Gastrocnemius medialis (tissue), 4 donors: Measurements from ENCODE around the gene MEOX2. TPM values are rescaled to one million over a fixed set of nuclear protein-coding genes. Genes with fewer than 3 reads are reported as not detected.

ENCODE experiments used
- ATAC-seq, 2 donors: fragments of 150-250 bp; one replicate each; pipeline ENCODE4 v1.9.1; 2016
- DNase-seq, 2 donors: peaks; one replicate each; pipeline ENCODE4 v3.0.0-alpha.2; 2019
- H3K27ac ChIP-seq, 4 donors: fragments of 200-600 bp; sonication (generic); 1 replicate in 1 of 4; 2 replicates in 3 of 4; pipeline ENCODE4 v1.5.1; 2016 to 2018; ENCODE audit warnings: mild to moderate bottlenecking in 2 of 4, moderate library complexity in 1 of 4
- H3K27me3 ChIP-seq, 3 donors: fragments of 200-600 bp; sonication (generic) in 2 of 3; 1 replicate in 1 of 3; 2 replicates in 2 of 3; pipeline versions ENCODE4 v1.5.1 to v1.6.0; 2016 to 2019; ENCODE audit warnings: mild to moderate bottlenecking in 1 of 3, moderate library complexity in 1 of 3
- H3K36me3 ChIP-seq, 2 donors: fragments of 200-600 bp; sonication (generic) in 1 of 2; one replicate each; pipeline ENCODE4 v1.5.1; 2017 to 2018
- H3K4me1 ChIP-seq, 2 donors: fragments of 200-600 bp; sonication (generic) in 1 of 2; one replicate each; pipeline ENCODE4 v1.5.1; 2016 to 2017; ENCODE audit warnings: mild to moderate bottlenecking in 2 of 2
- H3K4me3 ChIP-seq, 4 donors: fragments of 200-600 bp; sonication (generic) in 3 of 4; 1 replicate in 1 of 4; 2 replicates in 3 of 4; pipeline ENCODE4 v1.5.1; 2016 to 2019; ENCODE audit warnings: mild to moderate bottlenecking in 2 of 4
- H3K9me3 ChIP-seq, 3 donors: fragments of 200-600 bp; sonication (generic) in 2 of 3; 1 replicate in 1 of 3; 2 replicates in 2 of 3; pipeline ENCODE4 v1.5.1; 2016 to 2019
- POLR2A ChIP-seq, 2 donors: fragments of 450-650 bp; IDR thresholded peaks; one replicate each; pipeline ENCODE4 v1.6.1; 2017; ENCODE audit warnings: antibody characterized with exemption in 2 of 2, mild to moderate bottlenecking in 2 of 2, moderate library complexity in 2 of 2
- in situ Hi-C, 4 donors: fragments of 200-750 bp; cut with MboI; loops; one replicate each; pipeline versions ENCODE4 v1.15.0 to v1.8.0; 2017; ENCODE audit warnings: low sequenced_read_pairs in 4 of 4
- intact Hi-C: fragments of 100-400 bp; cut with DNase I; formaldehyde crosslinking; loops from one replicate; pipeline ENCODE4 v1.15.1; 2023; ENCODE audit warnings: low total_unique reads
- total RNA-seq, 4 donors: library from RNA; depleted of rRNA; stranded (reverse); fragments of >200 nt; gene quantifications; one replicate each; pipeline versions ENCODE4 v1.1.0 to v1.2.3, GENCODE V29; 2016
- TF ChIP-seq, protein P1 (sequence below), 5 experiments: fragments of 450-650 bp in 3 of 5; fragments of 200-600 bp in 2 of 5; sonication (generic) in 2 of 5; IDR thresholded peaks in 4 of 5; conservative IDR thresholded peaks in 1 of 5; 1 replicate in 4 of 5; 2 replicates in 1 of 5; pipeline ENCODE4 v1.5.1; 2016 to 2019; ENCODE audit warnings: antibody characterized with exemption in 5 of 5, mild to moderate bottlenecking in 3 of 5, moderate library complexity in 3 of 5

MEOX2 gene
- total RNA-seq, 4 donors from 2014 or later: 4.3 to 16.2 (median 7.3) TPM

DNA sequence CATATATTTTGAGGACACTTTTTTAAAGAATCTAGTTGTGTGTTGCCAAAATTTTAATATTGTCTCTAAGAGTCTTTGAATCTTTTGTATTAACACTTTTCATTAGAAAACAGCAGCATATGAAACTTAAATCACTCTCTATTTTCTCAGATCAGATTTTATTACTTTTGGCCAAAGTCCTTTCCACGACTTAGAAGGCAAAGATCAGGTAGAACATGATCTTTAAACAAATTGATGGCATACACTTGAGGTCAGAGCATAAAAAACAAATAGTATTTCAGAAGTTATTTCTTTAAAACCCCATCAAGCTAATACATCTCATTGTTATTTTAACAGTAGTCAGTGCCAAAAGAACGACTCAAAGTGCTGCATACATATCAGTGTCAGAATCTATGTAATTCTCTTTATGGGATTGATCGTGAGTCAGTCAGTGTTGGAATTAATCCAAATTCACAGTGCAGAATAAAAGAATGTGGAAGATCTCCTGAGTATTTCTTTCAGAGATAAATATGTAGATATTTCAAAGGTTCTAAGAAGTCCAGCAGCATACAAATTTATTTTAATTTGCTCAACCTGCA, 115.1 kb downstream of the MEOX2 start:
- Histone ChIP-seq H3K27me3 (no peaks in the 10 kb centered on the region), H3K9me3 (no peaks in the 10 kb centered on the region), H3K27ac (no peak overlapping the region), H3K36me3 (no peaks in the 10 kb centered on the region), H3K4me1 (no peaks in the 10 kb centered on the region), H3K4me3 (no peak overlapping the region)
- DNase-seq: no peak
- intact Hi-C loops (no loop called here), in situ Hi-C loops (loop anchor here in 1 of 4 donors (25.0 kb wide), 1 partner anchor 491 kb away; no protein-coding TSS in a partner anchor)
- ATAC-seq: no peak
- no peak for TF ChIP-seq POLR2A (IDR thresholded peaks at IDR 0.05)
- TF ChIP-seq, protein P1, sequence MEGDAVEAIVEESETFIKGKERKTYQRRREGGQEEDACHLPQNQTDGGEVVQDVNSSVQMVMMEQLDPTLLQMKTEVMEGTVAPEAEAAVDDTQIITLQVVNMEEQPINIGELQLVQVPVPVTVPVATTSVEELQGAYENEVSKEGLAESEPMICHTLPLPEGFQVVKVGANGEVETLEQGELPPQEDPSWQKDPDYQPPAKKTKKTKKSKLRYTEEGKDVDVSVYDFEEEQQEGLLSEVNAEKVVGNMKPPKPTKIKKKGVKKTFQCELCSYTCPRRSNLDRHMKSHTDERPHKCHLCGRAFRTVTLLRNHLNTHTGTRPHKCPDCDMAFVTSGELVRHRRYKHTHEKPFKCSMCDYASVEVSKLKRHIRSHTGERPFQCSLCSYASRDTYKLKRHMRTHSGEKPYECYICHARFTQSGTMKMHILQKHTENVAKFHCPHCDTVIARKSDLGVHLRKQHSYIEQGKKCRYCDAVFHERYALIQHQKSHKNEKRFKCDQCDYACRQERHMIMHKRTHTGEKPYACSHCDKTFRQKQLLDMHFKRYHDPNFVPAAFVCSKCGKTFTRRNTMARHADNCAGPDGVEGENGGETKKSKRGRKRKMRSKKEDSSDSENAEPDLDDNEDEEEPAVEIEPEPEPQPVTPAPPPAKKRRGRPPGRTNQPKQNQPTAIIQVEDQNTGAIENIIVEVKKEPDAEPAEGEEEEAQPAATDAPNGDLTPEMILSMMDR (IDR thresholded peaks at IDR 0.05 in 4 of 5, conservative IDR thresholded peaks at IDR 0.05 in 1 of 5): no peak

DNA sequence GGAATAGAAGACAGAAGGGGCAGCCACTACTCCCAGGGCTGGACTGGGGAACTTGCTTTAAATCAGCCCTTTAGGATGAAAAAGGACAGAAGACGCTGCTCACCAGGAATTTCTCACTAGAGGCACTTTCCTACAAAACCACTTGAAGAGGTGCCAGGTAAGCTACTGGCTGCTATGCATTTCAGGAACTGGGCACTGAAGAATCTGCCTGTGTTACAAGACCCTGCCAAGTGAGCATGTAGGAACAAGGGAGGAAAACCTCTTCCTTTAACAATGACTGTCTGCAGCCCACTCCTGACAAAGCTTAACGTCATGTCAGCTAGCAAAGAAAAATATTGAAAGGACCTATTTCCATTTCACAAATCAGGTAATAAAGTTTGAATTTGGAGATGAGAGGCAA, 118.8 kb downstream of the MEOX2 start:
- in situ Hi-C loops: loop anchor here in 1 of 4 donors (25.0 kb wide), 1 partner anchor 495 kb away; no protein-coding TSS in a partner anchor
- intact Hi-C loops: loop anchor here (10.0 kb wide), 1 partner anchor 257 kb away; no protein-coding TSS in a partner anchor
- H3K4me3 ChIP-seq: no peak overlapping the region

DNA sequence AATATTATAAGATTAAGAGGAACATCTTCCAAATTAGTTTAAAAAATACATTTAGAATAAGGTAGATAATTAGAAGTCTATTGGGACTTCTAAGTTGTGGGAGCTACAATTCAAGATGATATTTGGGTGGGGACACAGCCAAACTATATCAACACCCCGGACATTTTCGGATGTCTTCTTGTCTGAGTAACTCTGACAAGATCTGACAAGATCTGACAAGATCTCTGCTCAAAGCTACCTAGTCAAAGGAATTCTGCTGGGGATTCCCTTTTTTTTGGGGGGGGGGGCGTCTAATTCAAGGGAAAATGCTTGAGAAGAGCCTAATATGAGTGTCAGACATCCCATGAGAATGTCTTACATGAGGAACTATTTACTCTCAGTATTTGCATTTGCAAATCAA, 119.4 kb downstream of the MEOX2 start:
- no peak for DNase-seq
- Histone ChIP-seq H3K4me3 (no peak overlapping the region), H3K27me3 (no peaks in the 10 kb centered on the region), H3K27ac (no peak overlapping the region), H3K4me1 (no peaks in the 10 kb centered on the region), H3K9me3 (no peaks in the 10 kb centered on the region), H3K36me3 (no peaks in the 10 kb centered on the region)
- TF ChIP-seq POLR2A (IDR thresholded peaks at IDR 0.05): no peak
- TF ChIP-seq, protein P1 (IDR thresholded peaks at IDR 0.05 in 4 of 5, conservative IDR thresholded peaks at IDR 0.05 in 1 of 5): no peak
- in situ Hi-C loops: loop anchor here in 1 of 4 donors (25.0 kb wide), 1 partner anchor 495 kb away; no protein-coding TSS in a partner anchor
- no peak for ATAC-seq
- intact Hi-C loops: loop anchor here (10.0 kb wide), 1 partner anchor 258 kb away; no protein-coding TSS in a partner anchor

More for the DNA sequence above, 118.8 kb downstream of the MEOX2 start:
- TF ChIP-seq, protein P1 (IDR thresholded peaks at IDR 0.05 in 4 of 5, conservative IDR thresholded peaks at IDR 0.05 in 1 of 5): no peak
- no peak for TF ChIP-seq POLR2A (IDR thresholded peaks at IDR 0.05)
- no peak for DNase-seq
- Histone ChIP-seq H3K27ac (no peak overlapping the region), H3K27me3 (no peaks in the 10 kb centered on the region), H3K9me3 (no peaks in the 10 kb centered on the region), H3K4me1 (no peaks in the 10 kb centered on the region), H3K36me3 (no peaks in the 10 kb centered on the region)
- ATAC-seq: no peak

DNA sequence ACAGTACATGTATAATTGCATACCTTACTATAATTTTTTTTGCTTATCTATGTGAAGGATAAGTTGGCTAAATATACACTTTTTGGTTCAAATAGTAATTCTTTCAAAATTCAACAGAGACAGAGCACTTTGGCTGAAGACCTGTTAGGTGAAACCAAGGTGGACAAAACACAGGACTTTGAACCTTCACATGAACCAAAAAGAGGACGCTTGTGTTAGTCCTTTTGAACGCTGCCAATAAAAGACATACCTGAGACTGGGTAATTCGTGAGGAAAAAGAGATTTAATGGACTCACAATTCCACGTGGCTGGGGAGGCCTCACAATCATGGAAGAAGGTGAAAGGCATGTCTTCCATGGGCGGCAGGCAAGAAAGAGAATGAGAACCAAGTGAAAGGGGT, 120.0 kb downstream of the MEOX2 start:
- Histone ChIP-seq H3K27me3 (no peaks in the 10 kb centered on the region), H3K36me3 (no peaks in the 10 kb centered on the region), H3K27ac (no peak overlapping the region), H3K4me1 (no peaks in the 10 kb centered on the region), H3K9me3 (no peaks in the 10 kb centered on the region), H3K4me3 (no peak overlapping the region)
- in situ Hi-C loops: loop anchor here in 1 of 4 donors (25.0 kb wide), 1 partner anchor 496 kb away; no protein-coding TSS in a partner anchor
- no peak for DNase-seq
- no peak for ATAC-seq
- TF ChIP-seq, protein P1 (IDR thresholded peaks at IDR 0.05 in 4 of 5, conservative IDR thresholded peaks at IDR 0.05 in 1 of 5): no peak
- no peak for TF ChIP-seq POLR2A (IDR thresholded peaks at IDR 0.05)
- intact Hi-C loops: loop anchor here (10.0 kb wide), 1 partner anchor 258 kb away; no protein-coding TSS in a partner anchor
